ENCODE data around the gene NSA2. TPM values are rescaled to one million over a fixed set of nuclear protein-coding genes. Genes with fewer than 3 reads are reported as not detected.

Gene NSA2
- total RNA-seq, 2 experiments from 2014 or later = 80.2 to 81.5 TPM

Other genes with a start within 250 kb of the NSA2 start
- gene ENC1, start 126.5 kb upstream of the NSA2 start, total RNA-seq = under 1 TPM; 0.43 to 0.73 TPM
- 10 to 100 TPM; 86.7 to 87.6 TPM for gene HEXB, start 82.0 kb upstream of the NSA2 start, total RNA-seq
- 10 to 100 TPM; 20.8 to 21.5 TPM for gene GFM2, start 132 bp upstream of the NSA2 start, total RNA-seq
- gene FAM169A, start 99.1 kb downstream of the NSA2 start, total RNA-seq = 1 to 10 TPM; 3.5 to 4.6 TPM

Data from activated CD4-positive, alpha-beta memory T cell treated with anti-CD3 and anti-CD28 coated beads, Interleukin-2, amount 10 ng/mL, durations not matched to agents 7 days and 5 days (primary cell).